Subcutaneous abdominal adipose tissue (tissue), 5 donors: ENCODE measurements around the gene SHMT2.

Source experiments
- H3K27ac ChIP-seq: one replicate; pipeline ENCODE4 v1.7.0; 2013; ENCODE audit warnings: low read depth, mild to moderate bottlenecking, inconsistent platforms, low read length, moderate library complexity
- H3K27me3 ChIP-seq, 5 donors: one replicate each; pipeline ENCODE4 v1.7.0; 2013; ENCODE audit warnings: low read length in 5 of 5, inconsistent platforms in 1 of 5; ENCODE audit not compliant: control insufficient read depth in 5 of 5, insufficient read depth in 4 of 5
- H3K36me3 ChIP-seq, 5 donors: one replicate each; pipeline ENCODE4 v1.7.0; 2013; ENCODE audit warnings: low read length in 5 of 5; ENCODE audit not compliant: control insufficient read depth in 5 of 5, insufficient read depth in 5 of 5
- H3K4me1 ChIP-seq, 5 donors: one replicate each; pipeline ENCODE4 v1.7.0; 2013; ENCODE audit warnings: low read length in 5 of 5, mild to moderate bottlenecking in 3 of 5, moderate library complexity in 1 of 5; ENCODE audit not compliant: control insufficient read depth in 5 of 5, insufficient read depth in 5 of 5
- H3K4me3 ChIP-seq, 5 donors: one replicate each; pipeline ENCODE4 v1.7.0; 2013; ENCODE audit warnings: low read length in 5 of 5, low read depth in 1 of 5
- H3K9ac ChIP-seq, 5 donors: one replicate each; pipeline ENCODE4 v1.7.0; 2013; ENCODE audit warnings: low read length in 5 of 5, mild to moderate bottlenecking in 4 of 5, moderate library complexity in 3 of 5
- H3K9me3 ChIP-seq, 5 donors: one replicate each; pipeline ENCODE4 v1.7.0; 2013; ENCODE audit warnings: low read length in 5 of 5; ENCODE audit not compliant: control insufficient read depth in 5 of 5
- donor health status: healthy.
- donor health status: healthy.
- donor health status: healthy.
- donor health status: healthy.
- donor health status: healthy.

Gene SHMT2

GRCh38 chr12:57216921-57217879 lies 12.3 kb upstream of the SHMT2 start:
- Histone ChIP-seq H3K27ac (no peak overlapping the region), H3K4me1 (peaks cover 0 to 53% (median 39%) of the 10 kb centered on the region in 5 donors), H3K9me3 (no peaks in the 10 kb centered on the region), H3K9ac (peak overlapping the region in 1 of 5 donors; percentile 14), H3K4me3 (peak overlapping the region in 4 of 5 donors; percentile 32 to 59 (median 48)), H3K27me3 (peaks cover 23 to 60% (median 49%) of the 10 kb centered on the region in 5 donors), H3K36me3 (peaks cover 0 to 13% (median 6%) of the 10 kb centered on the region in 5 donors)

GRCh38 chr12:57218030-57218853 lies 11.3 kb upstream of the SHMT2 start:
- Histone ChIP-seq H3K27me3 (peaks cover 27 to 70% (median 58%) of the 10 kb centered on the region in 5 donors), H3K9me3 (no peaks in the 10 kb centered on the region), H3K27ac (no peak overlapping the region), H3K4me1 (peaks cover 0 to 48% (median 36%) of the 10 kb centered on the region in 5 donors), H3K36me3 (peaks cover 0 to 7% (median 2%) of the 10 kb centered on the region in 5 donors), H3K9ac (no peak overlapping the region), H3K4me3 (no peak overlapping the region)

GRCh38 chr12:57219205-57219992 lies 10.1 kb upstream of the SHMT2 start:
- Histone ChIP-seq H3K4me1 (peaks cover 0 to 44% (median 35%) of the 10 kb centered on the region in 5 donors), H3K9me3 (no peaks in the 10 kb centered on the region), H3K4me3 (no peak overlapping the region), H3K9ac (no peak overlapping the region), H3K27ac (no peak overlapping the region), H3K36me3 (no peaks in the 10 kb centered on the region), H3K27me3 (peaks cover 32 to 75% (median 61%) of the 10 kb centered on the region in 5 donors)

- Histone ChIP-seq H3K4me3 (no peak overlapping the region), H3K9me3 (no peaks in the 10 kb centered on the region), H3K4me1 (peaks cover 0 to 50% (median 36%) of the 10 kb centered on the region in 5 donors), H3K36me3 (no peaks in the 10 kb centered on the region), H3K27ac (no peak overlapping the region), H3K9ac (no peak overlapping the region), H3K27me3 (peaks cover 35 to 81% (median 60%) of the 10 kb centered on the region in 5 donors)
Observed at GRCh38 chr12:57219993-57220754, 9.3 kb upstream of the SHMT2 start.

GRCh38 chr12:57220770-57221168 lies 8.7 kb upstream of the SHMT2 start:
- H3K9me3 ChIP-seq, result no peaks in the 10 kb centered on the region
- no peak overlapping the region for H3K4me3 ChIP-seq
- peaks cover 39 to 80% (median 59%) of the 10 kb centered on the region in 5 donors for H3K27me3 ChIP-seq
- no peaks in the 10 kb centered on the region for H3K36me3 ChIP-seq
- no peak overlapping the region for H3K27ac ChIP-seq
- H3K9ac ChIP-seq, result no peak overlapping the region
- peaks cover 0 to 51% (median 32%) of the 10 kb centered on the region in 5 donors for H3K4me1 ChIP-seq

- no peak overlapping the region for H3K27ac ChIP-seq
- H3K9ac ChIP-seq, result no peak overlapping the region
- peaks cover 0 to 46% (median 26%) of the 10 kb centered on the region in 5 donors for H3K4me1 ChIP-seq
- H3K27me3 ChIP-seq, result peaks cover 42 to 79% (median 63%) of the 10 kb centered on the region in 5 donors
- no peaks in the 10 kb centered on the region for H3K36me3 ChIP-seq
- H3K9me3 ChIP-seq, result no peaks in the 10 kb centered on the region
- no peak overlapping the region for H3K4me3 ChIP-seq
Observed at GRCh38 chr12:57221169-57221917, 8.2 kb upstream of the SHMT2 start.

- no peak overlapping the region for H3K4me3 ChIP-seq
- H3K27me3 ChIP-seq, result peaks cover 40 to 87% (median 71%) of the 10 kb centered on the region in 5 donors
- H3K9me3 ChIP-seq, result no peaks in the 10 kb centered on the region
Observed at GRCh38 chr12:57222286-57223190, 7.0 kb upstream of the SHMT2 start.

More at GRCh38 chr12:57222286-57223190, 7.0 kb upstream of the SHMT2 start:
- Histone ChIP-seq H3K4me1 (peaks cover 0 to 37% (median 20%) of the 10 kb centered on the region in 5 donors), H3K9ac (peak overlapping the region in 1 of 5 donors; percentile 16), H3K27ac (no peak overlapping the region), H3K36me3 (no peaks in the 10 kb centered on the region)
